Immature natural killer cell (primary cell): ENCODE data around the gene ADD3. TPM values are rescaled to one million over a fixed set of nuclear protein-coding genes. Genes with fewer than 3 reads are reported as not detected.
"Not testable (repeated sequence)": the region's sequence is repeated elsewhere in the genome, so short reads cannot be mapped to it uniquely, and the experiment has no call there.

Experiments used
- DNase-seq, 3 donors: peaks; one replicate each; pipeline ENCODE4 v3.0.0; 2022; ENCODE audit warnings: mixed read lengths in 1 of 3
- H3K27ac Mint-ChIP-seq, 6 donors: one replicate each; pipeline ENCODE4 v1.8.0; 2020; ENCODE audit warnings: mixed read lengths in 6 of 6, mild to moderate bottlenecking in 5 of 6, inconsistent platforms in 4 of 6, moderate library complexity in 3 of 6
- H3K27me3 Mint-ChIP-seq, 3 donors: one replicate each; pipeline ENCODE4 v1.8.0; 2020 to 2021; ENCODE audit warnings: low read depth in 3 of 3, mild to moderate bottlenecking in 3 of 3, mixed read lengths in 3 of 3, moderate library complexity in 3 of 3, inconsistent platforms in 1 of 3
- H3K36me3 Mint-ChIP-seq, 3 donors: one replicate each; pipeline ENCODE4 v1.8.0; 2020; ENCODE audit warnings: mixed read lengths in 3 of 3, inconsistent platforms in 2 of 3, mild to moderate bottlenecking in 2 of 3
- H3K4me1 Mint-ChIP-seq, 2 donors: one replicate each; pipeline ENCODE4 v1.8.0; 2020; ENCODE audit warnings: inconsistent platforms in 2 of 2, mild to moderate bottlenecking in 2 of 2, mixed read lengths in 2 of 2, moderate library complexity in 1 of 2
- H3K4me3 Mint-ChIP-seq, 5 donors: one replicate each; pipeline ENCODE4 v1.8.0; 2020; ENCODE audit warnings: mild to moderate bottlenecking in 5 of 5, mixed read lengths in 5 of 5, inconsistent platforms in 3 of 5, moderate library complexity in 3 of 5
- H3K9me3 Mint-ChIP-seq, 6 donors: one replicate each; pipeline ENCODE4 v1.8.0; 2020; ENCODE audit warnings: mild to moderate bottlenecking in 6 of 6, mixed read lengths in 6 of 6, inconsistent platforms in 4 of 6, moderate library complexity in 3 of 6
- polyA plus RNA-seq, 3 donors: library from polyadenylated mRNA; unstranded; fragments of 300-500 nt; fragmentation: Illumina TruSeq; gene quantifications; one replicate each; pipeline ENCODE4 v1.2.3, GENCODE V29; 2021

ADD3 gene
- polyA plus RNA-seq, 3 donors from 2014 or later: 336 to 513 (median 447) TPM

DNA sequence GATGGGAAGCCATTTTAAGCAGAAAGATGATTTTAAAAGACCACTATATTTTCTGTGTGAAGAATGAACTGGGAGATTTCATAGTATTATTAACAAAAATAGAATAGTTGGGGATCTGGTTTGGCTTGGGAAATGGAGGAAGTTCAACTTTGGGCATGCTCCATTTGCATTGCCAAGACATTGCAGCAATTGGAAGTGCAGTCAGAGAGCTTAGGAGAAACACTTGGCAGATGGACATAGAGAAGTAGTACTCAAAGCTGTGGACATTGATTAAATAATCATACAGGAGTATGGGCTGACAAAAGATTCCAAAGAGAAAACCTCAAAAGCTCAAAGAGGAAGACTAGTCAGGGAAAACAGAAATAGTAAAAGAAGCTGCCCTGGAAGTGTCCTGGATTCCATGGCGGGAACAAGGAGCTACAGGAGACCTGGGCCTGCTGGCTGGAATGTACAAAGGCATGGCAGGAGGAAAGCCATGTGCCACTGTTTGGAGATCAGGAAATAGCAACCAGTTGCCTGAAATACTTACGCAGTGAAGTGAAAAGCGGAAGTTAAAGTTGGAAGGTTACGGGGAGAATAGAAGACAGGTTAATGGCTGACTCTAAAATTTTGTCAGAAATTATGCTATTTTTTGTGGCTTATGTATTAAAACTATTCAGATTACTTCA lies 106.0 kb downstream of the ADD3 start:
- Mint-ChIP-seq H3K4me1 (peaks cover 39 to 63% of the 10 kb centered on the region in 2 donors), H3K27me3 (peaks cover 0 to 2% (median 0%) of the 10 kb centered on the region in 3 donors), H3K36me3 (peaks cover 27 to 52% (median 41%) of the 10 kb centered on the region in 3 donors), H3K27ac (peak overlapping the region; percentile 38 to 71 (median 52)), H3K4me3 (no peak overlapping the region), H3K9me3 (no peaks in the 10 kb centered on the region)
- DNase-seq: no peak

DNA sequence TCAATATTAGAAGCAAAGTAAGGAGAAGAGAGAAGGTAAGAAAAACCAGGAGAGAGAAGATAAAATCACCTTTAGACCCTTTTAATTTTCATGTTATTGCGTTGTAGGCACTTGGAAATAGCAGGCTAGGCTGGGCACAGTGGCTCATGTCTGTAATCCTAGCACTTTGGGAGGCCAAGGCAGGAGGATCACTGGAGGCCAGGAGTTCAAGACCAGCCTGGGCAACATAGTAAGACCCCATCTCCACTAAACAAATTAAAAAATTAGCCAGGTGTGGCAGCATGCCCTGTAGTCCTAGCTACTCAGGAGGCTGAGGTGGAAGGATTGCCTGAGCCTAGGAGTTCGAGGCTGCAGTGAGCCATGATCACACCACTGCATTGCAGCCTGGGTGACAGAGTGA lies 106.9 kb downstream of the ADD3 start:
- not testable (repeated sequence) for DNase-seq, H3K9me3 Mint-ChIP-seq, H3K4me3 Mint-ChIP-seq, H3K27me3 Mint-ChIP-seq
- Mint-ChIP-seq H3K27ac (peak overlapping the region in 2 of 6 donors; percentile 18 to 69), H3K4me1 (peaks cover 32 to 62% of the 10 kb centered on the region in 2 donors), H3K36me3 (peaks cover 34 to 56% (median 47%) of the 10 kb centered on the region in 3 donors)

DNA sequence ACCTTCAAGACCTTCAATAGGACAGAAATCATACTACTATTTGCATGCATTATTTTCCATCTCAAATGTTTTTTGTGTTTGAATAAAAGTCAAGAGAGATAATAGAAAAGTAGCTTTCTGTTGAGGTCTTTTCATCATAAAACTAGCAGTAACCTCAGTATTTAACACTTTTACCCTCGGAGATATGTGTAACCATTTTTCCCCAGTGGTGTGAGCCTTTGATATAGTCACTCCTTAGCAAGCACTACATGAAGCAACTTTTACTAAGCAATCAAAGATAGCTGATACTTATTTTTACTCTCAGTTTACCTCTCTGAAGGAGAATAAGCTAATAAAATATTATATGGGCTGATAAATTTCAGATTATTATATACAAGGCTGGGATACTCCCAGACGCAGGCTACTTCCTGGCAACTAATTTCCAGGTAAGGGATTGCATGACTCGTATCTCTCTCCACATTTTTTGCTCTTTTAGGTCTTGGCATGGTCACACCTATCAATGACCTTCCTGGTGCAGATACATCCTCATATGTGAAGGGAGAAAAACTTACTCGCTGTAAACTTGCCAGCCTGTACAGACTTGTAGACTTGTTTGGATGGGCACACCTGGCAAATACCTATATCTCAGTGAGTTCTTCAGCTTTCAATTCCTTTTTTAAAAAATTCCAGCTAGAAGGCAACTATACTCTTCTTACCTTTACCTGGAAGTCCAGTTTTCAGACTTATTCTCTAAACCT lies 108.2 kb downstream of the ADD3 start:
- Mint-ChIP-seq H3K9me3 (no peaks in the 10 kb centered on the region), H3K27ac (peak overlapping the region; percentile 58 to 82 (median 71)), H3K4me3 (peak overlapping the region in 2 of 5 donors; percentile 2 to 26), H3K4me1 (peaks cover 22 to 49% of the 10 kb centered on the region in 2 donors), H3K27me3 (peaks cover 0 to 2% (median 0%) of the 10 kb centered on the region in 3 donors), H3K36me3 (peaks cover 34 to 61% (median 47%) of the 10 kb centered on the region in 3 donors)
- DNase-seq: no peak

DNA sequence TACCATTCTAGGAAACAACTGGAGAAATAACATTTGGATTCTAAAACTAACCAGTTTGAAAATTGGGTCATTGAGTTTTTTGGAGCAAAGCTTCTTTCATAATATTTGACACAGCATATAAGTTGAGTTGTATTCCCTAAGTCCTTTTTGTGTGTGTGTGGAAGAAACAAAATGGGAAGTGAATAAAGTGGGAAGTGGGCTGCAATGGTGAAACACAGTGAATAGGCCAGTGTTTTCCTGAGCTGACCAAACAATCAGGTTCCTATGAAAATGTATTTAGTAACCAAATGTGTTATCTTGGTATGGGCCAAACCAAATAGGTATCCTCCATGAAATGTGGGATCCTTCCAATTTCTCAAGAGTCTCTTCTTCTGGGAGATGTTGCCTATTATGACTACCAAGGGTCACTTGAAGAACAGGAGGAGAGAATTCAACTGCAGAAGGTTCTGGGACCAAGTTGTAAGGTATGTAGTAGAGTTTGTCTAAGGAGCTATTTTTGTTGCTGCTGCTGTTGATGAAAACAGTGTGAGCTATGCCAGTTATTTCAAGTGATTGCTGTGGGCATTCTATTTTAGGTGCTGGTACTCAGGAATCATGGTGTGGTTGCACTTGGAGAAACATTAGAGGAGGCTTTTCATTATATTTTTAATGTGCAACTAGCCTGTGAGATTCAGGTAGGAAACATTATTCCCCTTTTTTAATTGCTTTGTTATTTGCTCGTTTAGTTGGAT lies 111.3 kb downstream of the ADD3 start:
- Mint-ChIP-seq H3K27me3 (peaks cover 0 to 2% (median 0%) of the 10 kb centered on the region in 3 donors), H3K4me3 (no peak overlapping the region), H3K36me3 (peaks cover 43 to 73% (median 51%) of the 10 kb centered on the region in 3 donors), H3K27ac (peak overlapping the region in 5 of 6 donors; percentile 52 to 76 (median 60)), H3K4me1 (peaks cover 20 to 47% of the 10 kb centered on the region in 2 donors), H3K9me3 (no peaks in the 10 kb centered on the region)
- no peak for DNase-seq

DNA sequence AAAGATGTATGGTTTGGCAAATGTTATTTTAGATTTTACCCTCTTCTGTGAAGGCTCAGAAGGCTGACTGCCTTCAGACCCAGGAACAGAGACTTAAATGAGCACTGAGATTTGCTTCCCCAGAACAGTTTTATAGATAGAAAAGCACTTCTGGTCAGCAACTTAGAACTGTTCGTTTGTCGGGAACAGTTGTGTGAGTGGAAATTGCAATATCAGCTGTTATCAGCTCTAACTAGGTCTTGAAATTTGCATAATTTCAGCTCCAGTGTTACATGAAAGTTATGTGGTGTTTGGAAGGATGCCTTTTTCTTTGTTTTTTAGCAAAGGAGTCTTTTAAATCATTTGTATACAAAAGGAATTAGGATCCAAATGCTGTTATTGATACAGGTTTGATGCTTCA lies 115.8 kb downstream of the ADD3 start:
- H3K27me3 Mint-ChIP-seq: no peaks in the 10 kb centered on the region
- H3K36me3 Mint-ChIP-seq: peaks cover 42 to 68% (median 48%) of the 10 kb centered on the region in 3 donors
- no peaks in the 10 kb centered on the region for H3K9me3 Mint-ChIP-seq
- no peak for DNase-seq
- H3K4me1 Mint-ChIP-seq: peaks cover 3 to 23% of the 10 kb centered on the region in 2 donors
- no peak overlapping the region for H3K27ac Mint-ChIP-seq
- no peak overlapping the region for H3K4me3 Mint-ChIP-seq

DNA sequence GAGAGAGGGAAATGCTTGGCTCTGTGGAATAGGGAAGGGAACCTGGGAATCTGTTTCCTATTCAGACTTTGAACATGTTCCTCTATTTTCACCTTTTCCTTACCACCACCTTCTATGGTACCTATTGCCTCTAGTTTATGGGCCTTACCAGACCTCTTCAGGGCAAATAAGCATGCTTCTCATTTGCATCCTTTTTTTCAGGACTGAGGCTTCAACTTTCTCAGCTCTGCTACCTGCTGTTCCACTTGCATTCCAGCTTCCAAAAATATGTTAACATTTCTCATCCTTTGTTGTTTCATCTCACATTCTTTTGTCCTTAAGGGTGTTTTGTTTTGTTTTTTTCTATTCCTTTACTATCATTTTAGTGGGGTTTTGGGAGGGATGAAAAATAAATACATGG lies 121.7 kb downstream of the ADD3 start:
- no peak overlapping the region for H3K4me3 Mint-ChIP-seq
- H3K27me3 Mint-ChIP-seq: no peaks in the 10 kb centered on the region
- peak overlapping the region in 3 of 6 donors; percentile 29 to 48 (median 47) for H3K27ac Mint-ChIP-seq
- H3K36me3 Mint-ChIP-seq: peaks cover 31 to 57% (median 44%) of the 10 kb centered on the region in 3 donors
- DNase-seq: no peak
- no peaks in the 10 kb centered on the region for H3K4me1 Mint-ChIP-seq
- H3K9me3 Mint-ChIP-seq: no peaks in the 10 kb centered on the region

DNA sequence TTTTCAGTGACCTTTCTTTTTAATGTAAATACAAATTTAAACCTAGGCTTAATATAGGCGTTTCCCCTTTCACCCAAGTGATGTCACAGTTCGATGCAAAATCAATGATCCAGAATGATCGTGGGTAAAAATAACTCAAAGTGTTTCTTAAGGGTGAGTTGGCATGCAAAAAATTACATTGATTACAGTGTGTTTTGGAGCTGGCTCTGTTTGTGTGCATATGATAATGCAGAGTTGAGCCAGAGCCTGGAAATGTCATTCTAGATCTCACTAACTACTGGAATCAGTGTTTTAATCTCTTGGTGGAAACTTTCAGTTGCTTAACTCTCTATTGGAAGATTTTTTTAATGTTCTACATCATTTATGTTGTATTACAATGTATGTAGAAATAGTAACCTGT lies 127.1 kb downstream of the ADD3 start:
- Mint-ChIP-seq H3K9me3 (no peaks in the 10 kb centered on the region), H3K4me1 (peaks cover 15 to 24% of the 10 kb centered on the region in 2 donors), H3K27ac (no peak overlapping the region), H3K27me3 (no peaks in the 10 kb centered on the region), H3K36me3 (peaks cover 10 to 30% (median 18%) of the 10 kb centered on the region in 3 donors), H3K4me3 (no peak overlapping the region)
- DNase-seq: no peak

DNA sequence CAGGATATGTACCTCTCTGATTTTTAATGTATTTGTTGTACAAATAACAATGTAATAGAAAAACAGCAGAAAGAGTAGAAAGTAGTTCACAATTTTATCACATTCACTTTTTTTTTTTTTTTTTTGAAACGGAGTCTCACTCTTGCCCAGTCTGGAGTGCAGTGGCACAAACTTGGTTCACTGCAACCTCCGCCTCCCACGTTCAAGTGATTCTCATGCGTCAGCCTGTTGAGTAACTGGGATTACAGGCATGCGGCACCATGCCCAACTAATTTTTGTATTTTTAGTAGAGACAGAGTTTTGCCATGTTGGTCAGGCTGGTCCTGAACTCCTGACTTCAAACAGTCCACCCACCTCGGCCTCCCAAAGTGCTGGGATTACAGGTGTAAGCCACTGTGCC lies 128.1 kb downstream of the ADD3 start:
- Mint-ChIP-seq H3K4me1 (peaks cover 15 to 25% of the 10 kb centered on the region in 2 donors), H3K36me3 (peaks cover 6 to 25% (median 13%) of the 10 kb centered on the region in 3 donors)
- not testable (repeated sequence) for H3K27ac Mint-ChIP-seq, H3K27me3 Mint-ChIP-seq, H3K9me3 Mint-ChIP-seq, H3K4me3 Mint-ChIP-seq, DNase-seq

DNA sequence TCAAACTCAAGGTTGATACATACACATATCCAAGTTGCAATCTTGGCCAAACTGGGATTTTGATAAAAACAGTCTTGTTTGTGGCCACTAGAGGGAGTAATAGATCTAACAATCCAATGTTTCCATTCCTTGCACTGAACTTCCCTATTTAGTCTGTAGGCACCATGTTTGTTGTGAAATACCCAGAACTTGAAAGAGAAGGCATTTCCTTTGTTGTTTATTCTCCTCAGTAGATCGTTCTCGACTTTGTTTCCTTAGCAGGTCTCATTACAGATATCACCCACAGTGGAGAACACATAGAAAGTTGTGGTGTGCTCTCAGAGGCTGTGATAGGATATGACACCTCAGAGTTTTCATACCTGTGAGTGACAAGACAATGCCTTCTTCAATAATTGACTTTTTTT lies 129.4 kb downstream of the ADD3 start:
- Mint-ChIP-seq H3K36me3 (peaks cover 6 to 16% (median 8%) of the 10 kb centered on the region in 3 donors), H3K4me1 (peaks cover 24 to 38% of the 10 kb centered on the region in 2 donors), H3K4me3 (peak overlapping the region in 1 of 5 donors; percentile 3), H3K27ac (peak overlapping the region; percentile 8 to 75 (median 20)), H3K9me3 (no peaks in the 10 kb centered on the region), H3K27me3 (peaks cover 0 to 3% (median 1%) of the 10 kb centered on the region in 3 donors)
- DNase-seq: peak; percentile 63 to 68 (median 65)

DNA sequence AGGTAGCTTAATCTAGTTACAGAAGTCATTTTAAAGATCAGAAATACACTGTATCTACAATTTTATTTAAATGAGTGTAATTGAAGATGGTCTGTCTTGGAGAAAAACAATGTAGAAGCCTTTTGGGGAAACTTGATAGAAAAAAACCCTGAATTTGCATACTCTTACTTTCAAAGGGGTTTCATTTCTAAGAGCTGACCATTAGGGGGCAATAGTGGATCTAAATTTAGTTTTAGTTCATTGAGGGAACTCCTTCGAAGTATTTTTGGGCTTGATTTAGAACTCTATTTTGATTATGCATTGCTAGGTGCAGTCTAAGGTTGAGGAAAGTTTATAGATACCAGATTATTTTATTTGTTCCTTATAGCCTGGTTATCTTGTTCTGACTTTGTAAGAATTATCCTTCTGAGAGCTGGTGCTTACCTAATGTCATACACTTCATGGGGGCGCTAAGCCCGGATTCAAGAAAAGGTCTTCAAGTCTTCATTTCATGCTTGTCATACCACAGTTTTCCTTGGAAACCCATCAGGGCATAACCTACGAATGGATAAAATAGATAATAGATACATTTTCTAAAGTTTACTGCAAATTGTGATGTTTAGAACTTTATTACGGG lies 130.5 kb downstream of the ADD3 start:
- DNase-seq: peak; percentile 68 to 74 (median 70)
- peaks cover under 1 to 8% (median under 1%) of the 10 kb centered on the region in 3 donors for H3K36me3 Mint-ChIP-seq
- H3K27me3 Mint-ChIP-seq: peaks cover 0 to 6% (median 4%) of the 10 kb centered on the region in 3 donors
- H3K4me1 Mint-ChIP-seq: peaks cover 27 to 44% of the 10 kb centered on the region in 2 donors
- H3K27ac Mint-ChIP-seq: peak overlapping the region in 3 of 6 donors; percentile 18 to 65 (median 44)
- H3K9me3 Mint-ChIP-seq: no peaks in the 10 kb centered on the region
- no peak overlapping the region for H3K4me3 Mint-ChIP-seq

DNA sequence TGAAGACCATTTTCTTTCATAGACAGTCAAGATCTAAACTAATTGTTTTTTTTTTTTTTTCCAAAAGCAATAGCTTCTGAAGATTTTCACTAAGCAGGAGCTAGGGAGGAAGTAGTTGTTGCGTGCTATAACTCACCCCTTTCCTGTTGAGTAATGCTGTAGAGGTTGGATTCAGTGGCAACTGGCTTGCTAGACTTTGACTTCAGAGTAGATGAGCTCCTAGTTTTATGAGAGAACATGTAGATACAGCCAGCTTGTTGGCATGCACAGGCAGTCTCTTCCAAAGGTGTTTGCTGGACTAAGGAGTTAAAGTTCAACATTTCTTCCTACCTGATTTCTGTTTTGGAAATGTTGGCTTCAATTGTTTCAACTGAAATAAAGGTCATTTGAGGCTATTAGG lies 133.4 kb downstream of the ADD3 start:
- no peaks in the 10 kb centered on the region for H3K9me3 Mint-ChIP-seq
- H3K36me3 Mint-ChIP-seq: peaks cover 0 to 4% (median 0%) of the 10 kb centered on the region in 3 donors
- no peak overlapping the region for H3K27ac Mint-ChIP-seq
- peaks cover 27 to 47% of the 10 kb centered on the region in 2 donors for H3K4me1 Mint-ChIP-seq
- no peak overlapping the region for H3K4me3 Mint-ChIP-seq
- DNase-seq: no peak
- peaks cover 5 to 18% (median 6%) of the 10 kb centered on the region in 3 donors for H3K27me3 Mint-ChIP-seq

DNA sequence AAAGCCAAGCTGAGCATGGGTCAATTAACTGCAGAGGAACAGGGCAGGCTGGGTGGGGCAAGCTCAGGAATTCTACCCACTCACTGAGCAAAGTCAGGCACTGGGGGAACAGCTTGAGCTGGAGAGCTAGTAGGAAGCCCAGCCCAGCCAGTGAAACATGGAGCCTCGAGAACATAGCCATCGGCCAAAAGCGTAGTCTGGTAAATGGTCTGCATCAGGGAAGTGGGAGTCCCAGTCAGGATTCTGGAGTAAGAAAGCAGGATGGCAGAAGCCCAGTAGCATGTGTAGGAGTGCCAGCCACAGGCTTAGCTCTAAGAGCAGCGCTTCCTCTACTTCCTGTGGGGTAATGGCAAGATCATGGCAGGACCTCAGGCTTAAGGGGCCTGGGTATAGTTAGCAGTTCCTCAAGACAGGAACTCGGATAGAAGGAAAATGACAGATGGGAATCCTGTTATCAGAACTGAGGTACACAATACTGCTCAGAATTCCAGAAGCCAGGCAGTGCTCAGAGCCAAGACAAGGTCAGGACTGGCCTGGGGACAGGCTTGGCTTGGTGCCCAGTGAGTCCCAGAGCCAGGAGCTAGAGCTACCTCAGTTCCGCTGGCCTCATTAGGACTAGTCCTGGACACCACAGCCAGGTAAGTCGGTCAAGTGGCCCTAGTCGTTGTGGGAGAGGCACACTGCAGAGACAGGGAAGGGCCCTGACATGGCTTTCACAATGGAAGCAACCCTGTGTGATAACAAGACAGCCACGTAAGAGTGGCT lies 134.3 kb downstream of the ADD3 start:
- no peak overlapping the region for H3K4me3 Mint-ChIP-seq
- H3K9me3 Mint-ChIP-seq: no peaks in the 10 kb centered on the region
- DNase-seq: no peak
- peaks cover 0 to 4% (median 0%) of the 10 kb centered on the region in 3 donors for H3K36me3 Mint-ChIP-seq
- peaks cover 10 to 18% (median 10%) of the 10 kb centered on the region in 3 donors for H3K27me3 Mint-ChIP-seq
- H3K4me1 Mint-ChIP-seq: peaks cover 24 to 38% of the 10 kb centered on the region in 2 donors
- no peak overlapping the region for H3K27ac Mint-ChIP-seq
